Fibroblast of lung (primary cell): Measurements from ENCODE around the gene MAGI2.

ENCODE experiments used
- CTCF ChIP-seq, 2 donors: IDR thresholded peaks in 1 of 2; conservative IDR thresholded peaks in 1 of 2; 1 replicate in 1 of 2; 2 replicates in 1 of 2; pipeline ENCODE4 v1.5.1; 2011 to 2012; ENCODE audit warnings: low read length in 2 of 2, control low read depth in 1 of 2, inconsistent platforms in 1 of 2, low read depth in 1 of 2, mild to moderate bottlenecking in 1 of 2
- EZH2 ChIP-seq: IDR thresholded peaks from 2 replicates; pipeline ENCODE4 v1.5.1; 2012; ENCODE audit warnings: low read length, control low read depth, mild to moderate bottlenecking; ENCODE audit errors: missing control alignments

DNA sequence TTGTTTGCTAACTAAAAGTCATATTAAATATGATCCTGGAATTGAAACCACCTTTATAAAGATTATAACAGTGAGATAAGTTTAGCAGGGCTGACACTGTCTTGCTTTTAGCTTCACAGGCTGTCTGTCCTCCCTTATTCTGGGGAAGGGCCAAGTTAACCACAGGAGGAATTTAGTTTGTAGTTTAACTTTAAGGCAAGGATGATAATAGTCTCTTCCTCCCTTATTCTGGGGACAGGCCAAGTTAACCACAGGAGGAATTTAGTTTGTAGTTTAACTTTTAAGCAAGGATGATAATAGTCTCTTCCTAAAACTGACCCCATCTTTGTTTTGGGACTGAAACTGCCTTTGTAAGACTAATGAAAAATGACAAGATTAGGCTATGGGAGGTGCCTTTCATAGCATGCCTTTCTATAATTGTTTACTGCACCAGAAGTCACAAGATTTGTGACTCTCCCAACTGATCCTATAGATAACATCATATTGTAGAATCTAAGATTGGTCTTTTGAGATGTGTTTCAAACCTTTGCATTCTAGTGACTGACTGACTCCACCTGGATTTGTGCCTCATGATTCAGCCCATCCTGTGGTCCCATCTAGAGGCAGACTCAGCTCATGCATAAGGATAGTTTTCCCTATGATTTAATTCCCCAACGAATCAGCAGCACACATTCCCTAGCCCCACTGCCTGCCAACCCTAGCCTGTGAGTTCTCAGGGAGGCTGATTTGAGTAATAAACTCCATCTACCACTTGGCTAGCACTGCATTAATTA is 212.0 kb downstream of the MAGI2 start:
- TF ChIP-seq CTCF (conservative IDR thresholded peaks at IDR 0.05 in 1 of 2, IDR thresholded peaks at IDR 0.05 in 1 of 2; ENCODE audit: low read depth in 1 of 2, low read length in 2 of 2) (no peak), EZH2 (no peak)
